GM18858 (cell line): ENCODE results near the gene CACNA1A.

Source experiments
- ATAC-seq: cut with Tn5 transposase; IDR thresholded peaks from one replicate; pipeline ENCODE4 v1.9.1; 2021; ENCODE audit not compliant: unreplicated experiment

CACNA1A gene

DNA sequence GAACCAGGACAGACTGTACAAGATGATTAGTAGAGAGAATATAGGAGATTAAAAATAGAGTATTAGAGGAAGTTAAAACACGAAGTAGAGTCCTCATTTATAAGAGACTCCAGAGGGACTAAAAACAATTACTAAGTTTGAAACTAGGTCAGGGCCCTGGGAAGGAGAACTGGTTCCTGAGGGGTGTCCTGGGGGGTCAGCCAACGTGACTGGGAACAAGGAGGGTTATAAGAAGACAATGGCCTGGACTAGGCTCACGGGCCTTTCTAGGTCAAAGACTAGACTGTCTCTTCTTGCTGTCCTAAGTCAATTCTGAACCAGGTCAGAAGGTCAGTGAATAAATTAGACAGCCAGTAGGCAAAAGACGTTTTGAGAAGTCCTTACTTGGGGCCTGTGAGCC is 190.8 kb downstream of the CACNA1A start:
- ATAC-seq = no peak

DNA sequence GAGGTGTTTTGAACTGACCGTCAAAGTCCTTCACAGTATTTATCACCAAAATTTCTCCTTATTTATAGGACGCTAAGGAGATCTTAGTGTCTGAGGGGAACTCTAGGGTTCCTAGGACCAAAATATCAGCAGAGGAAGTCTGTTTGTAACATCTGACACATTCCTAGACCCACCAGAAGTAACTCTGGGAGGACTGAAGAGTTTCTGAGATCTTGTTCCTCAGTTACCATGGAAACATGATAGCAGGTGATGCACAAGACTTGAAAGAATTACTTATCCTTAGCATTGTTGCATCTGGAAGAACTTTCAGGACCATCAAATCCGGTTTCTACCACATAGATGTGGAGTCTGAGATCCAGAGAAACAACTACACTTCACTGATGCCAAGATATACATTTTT is 191.5 kb downstream of the CACNA1A start:
- no peak for ATAC-seq

DNA sequence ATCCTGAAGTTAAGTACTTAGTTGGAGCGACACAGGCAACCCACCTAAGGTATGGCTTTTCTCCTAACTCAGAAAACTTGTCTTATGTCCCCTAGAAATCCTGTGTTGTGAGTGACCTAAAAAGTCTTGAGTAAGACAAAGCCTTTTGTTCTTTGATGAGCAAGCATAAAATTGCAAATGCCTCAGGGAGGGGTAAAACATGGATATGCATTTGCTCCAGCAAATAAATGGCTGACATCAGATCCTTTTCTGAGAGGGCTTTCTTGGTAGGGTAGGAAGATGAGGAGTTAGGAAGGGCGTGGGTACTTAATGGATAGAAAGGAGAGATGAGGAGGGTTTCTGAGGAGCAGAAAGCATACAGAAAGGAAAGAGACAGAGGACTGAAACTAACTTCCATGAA is 192.4 kb downstream of the CACNA1A start:
- no peak for ATAC-seq

DNA sequence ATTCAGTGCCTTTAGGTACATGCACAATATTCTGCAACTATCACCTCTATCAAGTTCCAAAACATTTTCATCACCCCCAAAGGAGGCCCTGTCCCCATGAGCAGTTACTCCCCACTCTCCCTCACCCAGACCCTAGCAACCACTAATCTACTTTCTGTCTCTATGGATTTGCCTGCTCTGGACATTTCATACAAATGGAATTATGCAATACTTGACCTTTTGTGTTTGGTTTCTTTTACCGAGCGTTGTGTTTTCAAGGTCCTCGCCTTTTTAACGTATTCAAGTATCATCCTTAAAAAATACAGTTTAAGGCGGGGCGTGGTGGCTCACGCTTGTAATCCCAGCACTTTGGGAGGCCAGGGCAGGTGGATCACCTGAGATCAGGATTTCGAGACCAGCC is 196.4 kb downstream of the CACNA1A start:
- no peak for ATAC-seq

DNA sequence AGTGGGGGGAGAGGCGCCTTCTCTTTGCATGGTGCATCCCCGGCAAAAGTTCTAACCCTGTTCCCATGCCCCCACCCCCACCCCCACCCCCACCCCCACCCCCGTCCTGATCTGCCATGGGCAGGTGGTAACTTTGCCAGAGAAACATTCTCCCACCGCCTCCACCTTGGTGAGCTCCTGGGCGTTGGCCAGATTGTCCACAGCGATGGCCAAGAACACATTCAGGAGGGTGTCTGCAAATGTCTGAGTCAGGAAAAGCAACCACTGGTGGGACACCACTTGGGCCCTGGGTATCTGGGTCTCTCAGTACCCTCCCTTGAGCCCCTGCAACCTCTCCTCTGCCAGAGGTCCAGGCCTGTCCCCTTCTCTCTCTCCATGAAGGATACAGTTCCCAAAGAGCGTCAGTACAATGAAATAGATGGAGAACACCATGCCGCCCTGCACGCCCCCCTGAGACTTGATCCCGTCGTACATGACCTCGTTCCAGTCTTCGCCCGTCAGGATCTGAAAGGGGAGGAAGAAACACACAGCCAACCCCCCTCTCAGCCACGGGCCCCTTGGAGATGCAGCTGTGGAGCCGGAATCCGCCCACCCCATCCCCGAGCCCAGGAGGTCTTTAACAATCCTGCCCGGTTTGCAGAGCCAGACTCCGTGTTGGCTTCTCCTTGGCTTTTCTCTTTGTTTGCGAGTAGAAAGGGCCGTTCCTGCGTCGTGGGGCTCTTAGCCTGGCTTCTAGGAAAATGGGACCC is 202.7 kb downstream of the CACNA1A start:
- no peak for ATAC-seq

DNA sequence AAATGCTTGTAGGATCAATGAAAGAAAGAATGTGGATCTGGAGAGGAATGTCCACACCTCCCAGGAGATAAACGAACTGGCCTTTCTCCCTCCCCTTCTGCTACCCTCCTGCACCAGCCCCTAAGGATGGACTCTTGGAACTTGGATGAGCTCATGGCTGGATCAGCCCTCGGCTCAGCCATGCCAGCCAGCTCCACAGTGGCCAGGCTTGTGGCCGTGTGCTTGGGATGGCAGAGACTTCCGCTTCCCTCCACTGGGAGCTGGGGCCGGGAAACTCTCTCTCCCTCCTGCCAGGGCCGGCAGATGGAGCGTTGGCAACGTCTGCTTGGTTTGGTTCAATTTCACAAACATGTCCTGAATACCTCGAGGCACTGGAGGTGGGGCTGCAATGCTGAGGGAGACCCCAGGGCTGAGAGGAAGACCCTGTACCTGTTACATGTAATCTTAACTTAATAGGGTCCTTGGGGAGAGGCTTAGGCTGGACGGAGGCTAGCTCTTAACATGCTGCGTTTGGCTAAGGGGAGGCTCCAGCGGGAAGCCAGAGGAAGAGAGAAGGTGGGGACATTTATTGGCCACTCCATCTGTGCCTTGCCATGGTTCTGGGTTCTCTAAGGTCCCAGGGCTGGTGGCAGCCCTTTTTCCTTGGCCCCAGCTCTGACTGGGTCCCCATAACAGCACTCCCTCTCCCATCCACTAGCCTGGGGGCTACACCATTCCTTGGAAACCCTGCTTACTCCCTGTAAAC is 203.6 kb downstream of the CACNA1A start:
- no peak for ATAC-seq

DNA sequence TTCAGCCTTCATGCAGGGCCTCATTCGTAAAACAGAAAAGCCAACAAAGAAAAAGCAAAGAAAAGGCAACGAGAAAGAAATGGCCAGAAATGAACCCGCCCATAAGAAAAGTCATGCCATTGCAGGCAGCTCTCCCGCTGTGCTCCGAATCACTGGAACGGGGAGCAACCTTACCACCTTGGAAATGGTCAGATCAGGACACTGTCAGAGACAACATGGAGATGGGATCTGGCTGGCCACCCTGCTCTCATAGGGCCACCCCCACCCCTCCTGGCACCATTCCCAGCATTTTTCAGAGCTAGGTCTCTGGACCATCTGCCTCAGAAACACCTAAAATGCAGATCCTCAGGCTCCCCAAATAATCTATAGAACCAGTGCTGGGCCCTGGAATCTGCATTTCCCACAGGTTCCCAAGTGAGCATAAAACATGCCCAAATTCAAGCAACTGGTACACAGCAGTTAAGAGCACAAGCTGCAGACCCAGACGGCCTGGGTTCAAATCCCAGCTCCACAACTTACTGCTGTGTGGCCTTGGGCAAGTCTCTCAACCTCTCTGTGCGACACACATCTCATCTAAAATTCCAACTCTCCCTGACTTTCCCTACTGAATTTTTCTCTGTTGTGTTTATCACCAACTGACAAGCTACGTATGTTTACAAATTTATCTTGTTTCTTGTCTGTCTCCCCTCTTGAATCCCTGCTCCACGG is 204.5 kb downstream of the CACNA1A start:
- no peak for ATAC-seq

DNA sequence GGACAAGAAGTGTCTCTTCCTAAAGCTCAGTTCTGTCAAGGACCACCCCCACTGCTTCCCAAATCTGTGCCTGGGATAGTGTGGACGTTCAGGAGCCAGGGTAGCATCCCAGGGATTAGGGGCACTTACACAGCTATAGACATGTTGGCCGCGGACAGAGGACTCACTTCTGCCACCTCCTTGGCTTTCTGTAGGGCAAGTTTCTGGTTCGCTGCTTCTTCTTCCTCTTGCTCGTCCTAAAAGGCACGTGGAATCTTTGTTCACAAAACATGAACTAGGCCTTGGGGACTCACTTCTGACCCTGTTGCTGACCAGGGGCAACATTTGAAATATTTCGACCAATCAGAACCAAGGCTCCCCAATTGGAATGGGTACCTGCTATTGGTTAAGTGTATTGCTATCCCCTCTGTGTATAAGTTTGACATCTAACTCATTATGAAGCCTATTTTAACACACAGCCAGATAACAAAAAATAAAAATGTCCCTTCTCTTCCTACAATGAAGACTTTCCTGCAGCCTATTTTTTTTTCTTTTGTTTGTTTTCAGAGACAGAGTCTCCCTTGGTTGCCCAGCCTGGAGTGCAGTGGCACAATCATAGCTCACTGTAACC is 205.8 kb downstream of the CACNA1A start:
- ATAC-seq = no peak

DNA sequence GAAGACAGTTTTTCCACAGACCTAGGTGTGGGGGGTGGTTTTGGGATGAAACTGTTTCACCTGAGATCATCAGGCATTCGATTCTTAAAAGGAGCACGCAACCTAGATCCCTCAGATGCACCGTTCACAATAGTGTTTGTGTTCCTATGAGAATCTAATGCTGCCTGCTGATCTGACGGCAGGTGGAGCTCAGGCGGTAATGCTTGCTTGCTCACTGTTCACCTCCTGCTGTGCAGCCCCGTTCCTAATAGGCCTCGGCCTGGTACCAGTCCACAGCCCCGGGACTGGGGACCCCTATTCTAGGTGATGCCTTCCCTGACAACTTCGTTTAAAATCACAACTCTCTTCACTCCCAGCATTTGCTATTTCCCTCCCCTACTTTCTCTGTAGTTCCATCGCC is 206.4 kb downstream of the CACNA1A start:
- ATAC-seq = no peak

DNA sequence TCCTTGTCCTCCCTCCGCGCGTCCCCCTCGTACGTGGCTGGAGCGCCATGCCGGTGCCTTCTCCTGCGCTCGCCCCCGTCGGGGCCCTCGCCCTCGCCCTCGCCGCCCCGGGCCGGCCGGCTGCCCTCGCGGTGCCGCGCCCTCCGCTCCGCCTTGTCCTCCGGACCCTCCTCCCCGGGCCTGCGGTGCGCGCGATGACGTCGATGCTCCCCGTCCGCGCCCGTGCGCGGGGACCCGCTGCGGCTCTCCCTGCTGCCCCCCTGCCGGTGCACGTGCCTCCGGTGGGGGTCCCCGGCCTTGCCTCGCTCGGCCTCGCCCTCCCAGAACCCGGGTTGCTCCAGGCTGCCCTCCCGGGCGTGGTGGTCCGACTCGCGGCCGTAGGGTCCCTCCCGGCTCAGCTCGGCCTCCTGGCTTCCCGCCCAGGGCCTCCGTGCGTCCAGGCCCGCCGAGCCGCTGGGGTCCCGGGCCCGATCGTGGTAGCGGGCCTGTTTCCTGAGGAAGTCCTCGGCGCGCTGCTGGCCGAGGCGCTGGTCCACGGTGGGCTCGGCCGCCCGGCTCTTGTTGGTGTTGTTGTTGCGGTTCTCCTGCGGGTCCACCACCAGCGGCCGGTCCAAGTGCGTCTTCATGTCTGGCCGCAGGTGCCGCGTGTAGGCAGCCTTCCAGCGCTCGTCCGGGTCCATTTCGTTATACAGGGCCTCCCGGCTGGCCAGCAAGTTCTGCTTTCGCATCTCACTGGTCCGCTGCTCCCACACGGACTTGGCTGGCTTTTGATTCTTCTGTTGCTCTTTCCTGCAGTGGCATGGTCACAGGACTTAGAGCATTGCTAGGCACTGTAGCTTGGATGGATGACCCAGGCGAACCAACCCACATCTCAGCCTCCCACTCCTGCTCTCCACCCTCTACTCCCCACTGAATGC is 207.5 kb downstream of the CACNA1A start:
- no peak for ATAC-seq

DNA sequence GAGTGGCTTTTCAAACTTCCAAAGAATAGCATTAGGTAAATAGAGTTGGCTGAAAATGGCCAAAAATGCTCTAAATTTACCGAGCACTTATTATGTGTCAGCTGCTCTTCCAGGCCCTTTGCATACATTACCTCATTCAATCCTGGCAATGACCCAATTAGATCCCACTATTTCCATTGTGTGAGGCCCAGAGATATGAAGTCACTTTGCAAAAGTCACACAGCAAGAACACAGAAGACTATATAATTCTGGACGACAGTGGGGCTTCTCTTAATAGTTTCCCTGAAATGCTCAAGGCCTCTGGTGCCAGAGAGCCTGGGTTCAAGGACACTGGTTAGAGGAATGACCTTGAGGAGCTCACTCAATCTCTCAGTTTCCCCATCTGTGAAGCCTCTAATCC is 209.3 kb downstream of the CACNA1A start:
- no peak for ATAC-seq

DNA sequence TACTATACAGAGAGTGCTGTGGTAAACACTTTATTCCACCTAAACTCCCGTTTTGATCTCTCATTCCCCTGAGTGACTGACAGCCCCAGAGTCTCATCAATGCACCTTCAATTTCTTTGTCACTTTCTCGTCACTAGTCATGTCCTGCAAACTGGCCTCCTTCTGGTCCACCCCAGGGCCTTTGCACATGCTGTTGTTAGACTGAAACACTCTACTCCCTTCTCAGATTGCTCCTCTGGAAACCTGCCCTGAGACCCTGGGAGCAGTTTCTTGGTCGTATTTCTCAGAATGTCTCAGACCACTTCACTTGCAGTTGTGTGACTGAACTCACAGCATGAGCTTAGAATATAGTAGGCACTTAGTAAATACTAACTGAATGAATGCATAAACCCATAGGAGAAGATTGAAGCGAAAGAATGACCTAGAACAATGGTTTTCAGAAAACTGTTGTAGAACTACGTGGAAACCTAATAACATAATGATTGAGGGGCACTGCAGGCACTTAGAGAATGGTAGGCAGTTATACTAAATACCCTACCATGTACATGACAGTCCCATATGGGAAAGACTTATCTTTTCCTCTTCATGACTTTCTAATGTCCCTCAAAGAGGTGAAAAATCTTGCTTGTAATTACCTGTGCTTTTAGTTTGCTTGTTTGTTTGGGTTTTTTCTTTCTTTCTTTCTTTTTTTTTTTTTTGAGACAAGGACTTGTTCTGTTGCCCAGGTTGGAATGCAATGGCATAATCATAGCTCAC is 211.3 kb downstream of the CACNA1A start:
- ATAC-seq = no peak

DNA sequence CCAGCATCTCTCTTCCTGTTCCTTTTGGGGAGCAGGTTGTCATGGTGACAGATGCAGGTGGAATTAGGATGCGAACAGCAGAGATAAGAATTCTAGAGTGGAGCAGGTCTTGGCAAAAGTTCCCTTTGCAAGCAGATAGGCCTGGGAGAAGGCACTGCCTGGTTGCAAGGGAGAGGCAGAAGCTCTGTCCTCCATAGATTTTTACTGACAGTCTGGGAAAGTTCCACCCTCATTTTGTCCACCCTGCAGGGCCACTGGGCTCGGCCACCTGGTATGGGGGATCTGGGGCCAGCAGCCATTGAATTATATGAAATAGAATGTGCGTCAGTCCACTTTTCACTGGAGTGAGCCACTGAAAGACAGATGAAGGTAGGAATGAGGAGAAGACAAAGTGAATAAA is 214.4 kb downstream of the CACNA1A start:
- ATAC-seq = no peak

DNA sequence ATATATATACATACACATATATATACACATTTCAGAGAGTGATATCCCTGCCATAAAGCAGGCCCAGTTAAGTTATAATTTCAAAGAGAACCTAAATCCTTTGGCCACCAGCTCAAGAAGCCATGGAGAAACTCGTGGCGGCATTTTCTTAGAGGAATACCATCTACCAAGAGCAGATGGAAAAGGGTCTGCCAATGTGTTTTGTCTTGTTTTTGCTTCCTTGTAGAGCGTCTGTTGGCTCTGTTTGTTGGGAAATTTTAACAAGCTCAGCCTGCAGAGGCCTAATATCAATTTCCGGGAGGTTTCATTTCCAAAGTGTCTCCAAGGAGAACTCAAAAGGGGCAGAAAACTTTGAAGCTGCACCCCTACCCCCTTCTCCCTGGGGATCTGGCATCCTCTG is 215.5 kb downstream of the CACNA1A start:
- ATAC-seq = no peak

DNA sequence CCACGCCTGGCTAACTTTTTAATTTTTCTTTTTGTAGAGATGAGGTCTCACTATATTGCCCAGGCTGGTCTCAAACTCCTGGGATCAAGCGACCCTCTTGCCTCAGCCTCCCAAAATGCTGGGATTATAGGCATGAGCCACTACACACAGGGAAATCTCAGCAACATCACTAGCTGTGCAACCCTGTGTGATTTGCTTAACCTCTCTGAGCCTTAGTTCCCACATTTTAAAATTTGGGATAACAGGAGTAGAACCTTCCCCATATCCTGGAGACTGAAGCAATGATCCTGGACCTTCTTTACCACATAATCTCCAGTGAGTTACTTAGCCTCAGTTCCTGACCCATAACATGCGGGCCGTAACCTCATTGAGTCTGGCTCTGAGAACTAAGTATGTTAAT is 217.0 kb downstream of the CACNA1A start:
- no peak for ATAC-seq

DNA sequence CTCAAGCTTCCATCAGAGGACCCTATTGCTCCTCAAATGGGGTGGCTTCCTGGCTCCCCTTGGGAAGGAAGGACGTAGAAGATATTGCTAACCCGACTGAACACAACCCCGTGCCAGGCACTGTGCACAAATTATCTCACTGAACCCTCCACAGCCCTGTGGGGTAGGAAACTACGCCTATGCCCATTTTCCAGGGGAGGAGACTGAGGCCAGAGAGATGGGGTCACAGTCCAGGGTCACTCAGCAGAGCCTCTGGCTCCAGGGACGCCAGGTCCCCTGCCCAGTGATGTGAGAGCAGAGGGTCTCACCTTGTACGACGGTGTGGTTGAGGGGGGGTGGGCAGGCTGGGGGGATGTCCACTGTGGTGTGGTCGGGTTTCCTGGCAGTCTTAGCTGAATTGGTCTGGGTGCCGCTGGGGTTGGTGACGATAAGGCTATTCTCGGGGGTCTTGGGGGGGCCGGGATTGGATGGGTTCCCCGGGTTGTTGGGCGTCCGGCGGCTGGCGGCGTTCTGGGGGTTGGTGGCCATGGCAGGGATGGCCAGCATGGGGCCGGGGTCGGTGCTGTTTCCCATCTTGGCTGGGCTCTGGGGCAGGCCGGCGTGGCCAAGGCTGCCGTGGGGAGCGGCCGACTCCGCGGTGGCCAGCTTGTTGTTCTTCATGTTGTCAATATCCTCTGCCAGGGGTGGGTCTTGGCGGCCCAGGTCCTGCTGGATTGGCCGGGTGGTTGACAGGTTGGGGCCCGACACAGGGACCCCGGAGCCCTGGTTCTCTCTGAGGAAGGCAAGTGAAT is 219.9 kb downstream of the CACNA1A start:
- no peak for ATAC-seq

DNA sequence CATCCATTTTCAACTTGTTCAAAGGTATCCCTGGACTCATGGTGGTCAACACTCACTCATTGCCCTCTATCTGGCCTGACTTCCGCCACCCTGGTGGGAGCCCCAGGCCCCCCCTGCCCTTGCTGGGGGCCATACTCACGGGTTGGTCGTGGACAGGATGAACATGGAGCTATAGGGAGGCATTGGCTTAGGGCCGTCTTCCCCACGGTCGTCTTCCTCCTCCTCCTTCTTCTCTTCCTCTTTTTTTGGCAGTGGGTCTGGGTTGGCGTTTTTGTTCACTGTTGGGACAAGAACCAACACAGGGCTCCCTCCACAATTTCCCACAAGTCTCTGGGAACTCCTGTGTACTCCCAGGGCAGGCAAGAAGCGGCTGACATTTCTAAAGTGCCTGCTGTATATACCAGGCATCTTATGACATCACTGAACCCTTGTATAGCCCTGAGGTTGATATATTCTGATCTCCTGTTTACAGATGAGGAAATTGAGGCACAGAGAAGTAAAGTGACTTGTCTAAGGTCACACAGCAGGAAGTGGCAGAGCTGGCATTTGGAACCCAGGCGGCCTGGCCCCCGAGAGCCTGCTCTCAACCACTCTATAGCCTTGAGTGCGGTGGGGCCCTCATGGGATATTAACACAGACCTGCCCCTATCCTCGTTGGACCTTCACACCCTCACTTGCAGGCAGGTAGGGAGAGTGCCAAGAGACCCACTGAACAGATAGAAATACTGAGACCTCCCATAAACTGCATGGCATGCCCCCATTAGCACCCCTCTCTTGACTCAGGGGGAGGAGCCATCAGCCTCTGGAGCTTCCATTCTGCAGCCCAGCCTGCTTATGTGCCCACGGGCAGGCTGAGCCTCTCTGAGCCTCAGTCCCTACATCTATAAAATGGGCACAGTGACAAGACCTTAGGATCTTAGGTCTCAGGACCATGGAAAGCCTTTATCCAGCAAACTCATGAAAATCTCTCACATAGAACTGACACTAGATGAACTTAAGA is 221.1 kb downstream of the CACNA1A start:
- ATAC-seq = no peak

DNA sequence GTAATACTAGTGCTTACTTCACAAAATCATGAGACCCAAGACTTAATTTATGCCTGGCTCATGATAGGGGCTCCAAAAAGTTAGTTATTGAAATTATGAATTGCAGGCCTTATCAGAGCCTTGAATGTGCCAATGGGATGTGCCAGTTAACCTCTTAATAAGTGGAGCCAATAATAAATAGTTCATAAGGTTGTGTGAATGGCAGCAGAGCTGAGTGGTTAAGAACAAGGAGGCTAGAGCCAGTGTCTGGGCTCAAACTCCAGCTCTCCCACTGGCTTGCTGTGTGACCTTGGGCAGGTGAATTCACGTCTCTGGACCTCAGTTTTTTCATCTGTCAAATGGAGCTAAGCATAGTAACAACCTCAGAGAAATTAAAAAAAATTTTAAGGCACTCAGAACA is 222.4 kb downstream of the CACNA1A start:
- no peak for ATAC-seq
